HepG2 (cell line): ENCODE measurements around the gene RAP1A. TPM values are rescaled to one million over a fixed set of nuclear protein-coding genes. Genes with fewer than 3 reads are reported as not detected.

ENCODE experiments used
- ATM ChIP-seq: fragments of 450-650 bp; IDR thresholded peaks from 2 replicates; pipeline ENCODE4 v1.7.1; 2017; ENCODE audit warnings: mild to moderate bottlenecking, borderline replicate concordance
- GMEB2 ChIP-seq: IDR thresholded peaks from 2 replicates; pipeline ENCODE4 v1.6.1; 2016; ENCODE audit warnings: missing biosample characterization, missing genetic modification reagents, low read depth
- KDM4B ChIP-seq: sonication (generic); formaldehyde crosslinking; IDR thresholded peaks from 2 replicates; pipeline ENCODE4 v1.4.0; 2020; ENCODE audit warnings: missing genetic modification reagents
- LCORL ChIP-seq, 2 experiments: fragments of 450-650 bp in 1 of 2; sonication (generic) in 1 of 2; formaldehyde crosslinking in 1 of 2; IDR thresholded peaks; 2 replicates each; pipeline versions ENCODE4 v1.5.0 to v1.6.1; 2017 to 2020; ENCODE audit warnings: antibody characterized with exemption in 1 of 2, missing genetic modification reagents in 1 of 2
- MED13 ChIP-seq: sonication (generic); formaldehyde crosslinking; IDR thresholded peaks from 2 replicates; pipeline ENCODE4 v1.5.0; 2020; ENCODE audit warnings: missing genetic modification reagents
- NR0B2 ChIP-seq: sonication (generic); formaldehyde crosslinking; IDR thresholded peaks from 2 replicates; pipeline ENCODE4 v1.4.0; 2020; ENCODE audit warnings: mild to moderate bottlenecking, missing genetic modification reagents
- POGZ ChIP-seq: sonication (generic); formaldehyde crosslinking; IDR thresholded peaks from 2 replicates; pipeline ENCODE4 v1.4.0; 2020; ENCODE audit warnings: mild to moderate bottlenecking, missing genetic modification reagents
- SALL2 ChIP-seq: sonication (generic); formaldehyde crosslinking; IDR thresholded peaks from 2 replicates; pipeline ENCODE4 v1.8.1; 2023; ENCODE audit warnings: mild to moderate bottlenecking, missing genetic modification reagents, inconsistent platforms
- SCMH1 ChIP-seq: sonication (generic); formaldehyde crosslinking; IDR thresholded peaks from 2 replicates; pipeline ENCODE4 v1.9.0; 2021; ENCODE audit warnings: missing genetic modification reagents, mild to moderate bottlenecking, borderline replicate concordance
- SIN3B ChIP-seq: fragments of 150-350 bp; IDR thresholded peaks from 2 replicates; pipeline ENCODE4 v1.6.1; 2014; ENCODE audit warnings: low read length
- SMYD3 ChIP-seq: sonication (generic); formaldehyde crosslinking; IDR thresholded peaks from 2 replicates; pipeline ENCODE4 v1.8.1; 2023; ENCODE audit warnings: mild to moderate bottlenecking, missing genetic modification reagents
- ZBTB33 ChIP-seq: sonication (generic); formaldehyde crosslinking; IDR thresholded peaks from 2 replicates; pipeline ENCODE4 v1.4.0; 2020; ENCODE audit warnings: missing genetic modification reagents
- ZBTB7A ChIP-seq: sonication (generic); formaldehyde crosslinking; IDR thresholded peaks from 2 replicates; pipeline ENCODE4 v1.8.0; 2022; ENCODE audit warnings: mild to moderate bottlenecking, missing genetic modification reagents
- ZFX ChIP-seq: sonication (generic); formaldehyde crosslinking; IDR thresholded peaks from 2 replicates; pipeline ENCODE4 v1.4.0; 2020; ENCODE audit warnings: mild to moderate bottlenecking, low read depth, missing genetic modification reagents, moderate library complexity
- ZNF354B ChIP-seq: sonication (generic); formaldehyde crosslinking; IDR thresholded peaks from 2 replicates; pipeline ENCODE4 v1.8.0; 2022; ENCODE audit warnings: mild to moderate bottlenecking, missing genetic modification reagents
- ZNF589 ChIP-seq: sonication (generic); formaldehyde crosslinking; conservative IDR thresholded peaks from 2 replicates; pipeline ENCODE4 v1.8.0; 2022; ENCODE audit warnings: mild to moderate bottlenecking, moderate library complexity, missing genetic modification reagents
- ZNF609 ChIP-seq: sonication (generic); formaldehyde crosslinking; IDR thresholded peaks from 2 replicates; pipeline ENCODE4 v1.4.0; 2020; ENCODE audit warnings: mild to moderate bottlenecking, missing genetic modification reagents, borderline replicate concordance
- ZNF691 ChIP-seq: sonication (generic); formaldehyde crosslinking; IDR thresholded peaks from 2 replicates; pipeline ENCODE4 v1.4.0; 2020; ENCODE audit warnings: missing genetic modification reagents, low read depth, mild to moderate bottlenecking, borderline replicate concordance
- ZNF7 ChIP-seq: IDR thresholded peaks from 2 replicates; pipeline ENCODE4 v1.6.1; 2016; ENCODE audit warnings: missing biosample characterization, missing genetic modification reagents
- ZNF720 ChIP-seq: sonication (generic); formaldehyde crosslinking; IDR thresholded peaks from 2 replicates; pipeline ENCODE4 v1.4.0; 2020; ENCODE audit warnings: missing genetic modification reagents
- polyA plus RNA-seq, 8 experiments: library from polyadenylated mRNA; depleted of rRNA in 3 of 8; stranded (reverse) in 7 of 8; unstranded in 1 of 8; fragments of >200 nt; fragmentation: Illumina TruSeq in 4 of 8; extraction: Trizol in 4 of 8; gene quantifications; 2 replicates each; pipeline versions ENCODE4 v1.2.1 to v1.2.3, GENCODE V29; 2011 to 2016; ENCODE audit warnings: low read depth in 4 of 8, missing spikeins in 1 of 8, mixed read lengths in 1 of 8; ENCODE audit not compliant: insufficient read depth in 1 of 8
- total RNA-seq, 5 experiments: library from RNA; depleted of rRNA; stranded (reverse); fragments of >200 nt; fragmentation: Illumina TruSeq; extraction: Trizol; gene quantifications; 2 replicates each; pipeline ENCODE4 v1.2.3, GENCODE V29; 2016; ENCODE audit warnings: low read depth in 1 of 5

The RAP1A gene
- total and polyA plus RNA-seq, 2 of the 13 experiments (the other 11 are each of a cell fraction or from before 2014, with no cell fraction given), result 19.0 to 20.7 TPM

- TF ChIP-seq ZNF609 (CRISPR knock-in tag), result 0 out of 2 replicates have a peak, but pooled peaks have one; percentile 38
- no peak for TF ChIP-seq ZBTB7A
- TF ChIP-seq ZFX (CRISPR knock-in tag), result peak; percentile 49
- TF ChIP-seq SMYD3, result no peak
- peak; percentile 86 for TF ChIP-seq GMEB2 (CRISPR knock-in tag)
- TF ChIP-seq ATM, result no peak
- TF ChIP-seq MED13 (CRISPR knock-in tag), result peak; percentile 38; the same call in 1 of the 2 replicates
- no peak for TF ChIP-seq SALL2 (CRISPR knock-in tag)
- TF ChIP-seq LCORL (IDR thresholded peaks at IDR 0.05), result no peak
- TF ChIP-seq LCORL (CRISPR knock-in tag; IDR thresholded peaks at IDR 0.05), result peak; percentile 44; the same call in 1 of the 2 replicates
- no peak for TF ChIP-seq ZNF720 (CRISPR knock-in tag)
- no peak for TF ChIP-seq ZNF691
- no peak for TF ChIP-seq ZNF354B
- no peak for TF ChIP-seq KDM4B (CRISPR knock-in tag)
- TF ChIP-seq ZBTB33 (CRISPR knock-in tag), result no peak
- no peak for TF ChIP-seq ZNF7 (CRISPR knock-in tag)
- TF ChIP-seq SIN3B, result no peak
- 0 out of 2 replicates have a peak, but pooled peaks have one; percentile 26 for TF ChIP-seq NR0B2 (CRISPR knock-in tag)
- TF ChIP-seq SCMH1 (CRISPR knock-in tag), result no peak
- no peak for TF ChIP-seq ZNF589
- peak; percentile 74 for TF ChIP-seq POGZ (CRISPR knock-in tag)
Measured at GRCh38 chr1:111619635-111620440, at the start of gene RAP1A (continued).
